ENCODE measurements around the gene LRSAM1. TPM values are rescaled to one million over a fixed set of nuclear protein-coding genes. Genes with fewer than 3 reads are reported as not detected.
A peak's percentile ranks its signal among the peaks of the same experiment; 100 is the strongest.

The LRSAM1 gene
- total and polyA plus RNA-seq, 9 of the 15 experiments (the other 6 are each of a cell fraction or from before 2014, with no cell fraction given): 0.07 to 16.2 (median 4.7) TPM

DNA sequence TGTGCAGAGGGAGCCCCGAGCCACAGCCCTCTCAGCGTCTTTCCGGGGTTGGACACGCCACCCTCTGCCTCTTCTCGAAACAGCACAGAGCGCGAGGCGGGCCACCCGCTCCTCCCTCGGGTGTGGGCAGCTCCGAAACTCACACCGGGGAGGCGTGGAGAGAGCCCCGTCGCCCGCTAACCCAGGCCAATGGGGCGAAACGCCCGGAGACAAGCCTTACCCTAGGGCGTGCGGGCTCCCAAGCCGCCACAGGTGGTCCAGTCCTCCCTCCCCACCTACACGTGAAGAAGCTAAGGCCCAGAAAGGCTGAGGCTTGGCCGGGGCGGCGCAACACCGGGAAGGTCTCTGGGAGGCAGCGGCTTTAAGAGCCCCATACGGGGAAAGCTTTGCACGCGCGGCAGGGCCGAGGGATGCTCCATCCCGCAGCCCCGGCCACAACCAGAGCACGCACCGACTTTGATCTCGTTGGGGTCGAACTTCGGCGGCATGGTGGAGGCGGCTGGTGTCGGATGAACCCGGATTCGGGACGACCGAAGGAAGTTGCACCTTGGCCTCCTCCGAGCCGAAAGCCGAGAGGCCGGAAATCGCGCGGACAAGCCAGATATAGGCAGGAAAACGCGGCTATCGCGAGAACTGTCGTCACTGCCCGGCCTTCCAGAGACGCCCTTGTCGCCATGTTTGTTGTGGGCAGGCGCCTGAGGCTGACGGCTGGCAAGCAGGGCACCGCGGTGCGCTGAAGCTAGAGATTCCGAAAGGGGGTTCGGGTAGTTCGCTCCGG lies at the start of gene LRSAM1, which contains the start of gene RPL12 (continued):
- TF ChIP-seq POLR2G (IDR thresholded peaks at IDR 0.05; ENCODE audit: low read depth, low read length) (peak; percentile 100), MYNN (IDR thresholded peaks at IDR 0.05) (peak; percentile 79; the same call in 1 of the 2 replicates), MYNN (CRISPR knock-in tag; IDR thresholded peaks at IDR 0.05) (no peak), CREM (IDR thresholded peaks at IDR 0.05; ENCODE audit: low read depth) (peak; percentile 98), ZBTB11 (CRISPR knock-in tag; IDR thresholded peaks at IDR 0.05) (peak in 1 of 3 experiments; percentile 86; a peak in 2 of 6 replicates), CBX8 (IDR thresholded peaks at IDR 0.05; ENCODE audit: borderline replicate concordance, extremely low read depth, low read depth, low read length, poor library complexity, severe bottlenecking) (no peak), NONO (IDR thresholded peaks at IDR 0.05; ENCODE audit: low read depth in 2 of 2, low read length in 1 of 2) (peak; percentile 73 to 94; a peak in 3 of 4 replicates), FOXP1 (CRISPR knock-in tag; IDR thresholded peaks at IDR 0.05) (peak; percentile 89; the same call in 1 of the 2 replicates), MTA1 (IDR thresholded peaks at IDR 0.05; ENCODE audit: borderline replicate concordance) (peak; percentile 81), PCBP2 (IDR thresholded peaks at IDR 0.05; ENCODE audit: low read depth, low read length, poor library complexity, severe bottlenecking) (no peak), PHF21A (IDR thresholded peaks at IDR 0.05; ENCODE audit: borderline replicate concordance, low read depth) (0 out of 2 replicates have a peak, but pooled peaks have one; percentile 29), PTBP1 (IDR thresholded peaks at IDR 0.05; ENCODE audit: low read depth, low read length) (0 out of 2 replicates have a peak, but pooled peaks have one; percentile 31), ETS2 (tag; IDR thresholded peaks at IDR 0.05; ENCODE audit: borderline replicate concordance, poor library complexity, severe bottlenecking) (peak; percentile 48), ZNF146 (CRISPR knock-in tag; IDR thresholded peaks at IDR 0.05; ENCODE audit: unreplicated experiment) (no peak), USF1 (CRISPR knock-in tag; IDR thresholded peaks at IDR 0.05) (0 out of 2 replicates have a peak, but pooled peaks have one; percentile 21), IRF2 (CRISPR knock-in tag; IDR thresholded peaks at IDR 0.05) (no peak), ZNF778 (CRISPR knock-in tag; IDR thresholded peaks at IDR 0.05) (no peak)
- TF ChIP-seq, protein P1, sequence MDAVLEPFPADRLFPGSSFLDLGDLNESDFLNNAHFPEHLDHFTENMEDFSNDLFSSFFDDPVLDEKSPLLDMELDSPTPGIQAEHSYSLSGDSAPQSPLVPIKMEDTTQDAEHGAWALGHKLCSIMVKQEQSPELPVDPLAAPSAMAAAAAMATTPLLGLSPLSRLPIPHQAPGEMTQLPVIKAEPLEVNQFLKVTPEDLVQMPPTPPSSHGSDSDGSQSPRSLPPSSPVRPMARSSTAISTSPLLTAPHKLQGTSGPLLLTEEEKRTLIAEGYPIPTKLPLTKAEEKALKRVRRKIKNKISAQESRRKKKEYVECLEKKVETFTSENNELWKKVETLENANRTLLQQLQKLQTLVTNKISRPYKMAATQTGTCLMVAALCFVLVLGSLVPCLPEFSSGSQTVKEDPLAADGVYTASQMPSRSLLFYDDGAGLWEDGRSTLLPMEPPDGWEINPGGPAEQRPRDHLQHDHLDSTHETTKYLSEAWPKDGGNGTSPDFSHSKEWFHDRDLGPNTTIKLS (IDR thresholded peaks at IDR 0.05; ENCODE audit: borderline replicate concordance, low read depth): peak; percentile 96

Measured in K562 (cell line).